ENCODE measurements around the gene RTEL1.

DNA sequence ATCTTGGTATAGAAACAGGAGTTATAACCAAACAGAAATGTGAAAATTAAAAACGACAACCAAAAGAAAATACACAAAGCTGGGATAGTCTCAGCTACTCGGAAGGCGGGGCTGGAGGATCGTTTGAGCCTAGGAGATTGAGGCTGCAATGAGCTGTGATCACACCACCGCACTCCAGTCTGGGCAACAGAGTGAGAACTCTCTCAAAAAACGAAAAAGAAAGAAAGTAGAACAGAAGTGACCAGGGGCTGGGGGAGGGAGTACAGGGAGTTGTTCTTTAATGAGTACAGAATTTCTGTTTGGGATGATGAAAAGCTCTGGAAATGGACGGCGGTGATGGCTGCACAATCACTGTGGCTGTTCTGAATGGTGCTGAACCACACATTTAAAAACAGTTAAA lies 37.1 kb upstream of the RTEL1 start:
- TF ChIP-seq CTCF (IDR thresholded peaks at IDR 0.05) (no peak), POLR2AphosphoS5 (IDR thresholded peaks at IDR 0.05; ENCODE audit: insufficient read depth in 1 of 2, low read depth in 1 of 2) (no peak)
